Mesothelial cell of epicardium (in vitro differentiated cells): ENCODE data around the gene CYTH3. TPM values are rescaled to one million over a fixed set of nuclear protein-coding genes. Genes with fewer than 3 reads are reported as not detected.
A peak's percentile ranks its signal among the peaks of the same experiment; 100 is the strongest.

Experiments used
- DNase-seq, 2 experiments: peaks; one replicate each; pipeline ENCODE4 v3.0.0; 2021; ENCODE audit warnings: low spot score in 2 of 2; ENCODE audit not compliant: unreplicated experiment in 2 of 2
- H3K27ac Mint-ChIP-seq: 2 replicates; pipeline ENCODE4 v1.8.0; 2021; ENCODE audit warnings: mixed read lengths
- H3K27me3 Mint-ChIP-seq: 2 replicates; pipeline ENCODE4 v1.8.0; 2021; ENCODE audit warnings: low read depth, mixed read lengths
- H3K36me3 Mint-ChIP-seq: 2 replicates; pipeline ENCODE4 v1.8.0; 2021; ENCODE audit warnings: mixed read lengths
- H3K4me1 Mint-ChIP-seq: 2 replicates; pipeline ENCODE4 v1.8.0; 2021; ENCODE audit warnings: mixed read lengths
- H3K4me3 Mint-ChIP-seq: 2 replicates; pipeline ENCODE4 v1.8.0; 2021; ENCODE audit warnings: mild to moderate bottlenecking, moderate library complexity, mixed read lengths
- H3K9me3 Mint-ChIP-seq: 2 replicates; pipeline ENCODE4 v1.8.0; 2021; ENCODE audit warnings: mixed read lengths
- total RNA-seq: library from RNA; stranded (reverse); gene quantifications from 3 replicates; pipeline ENCODE4 v1.2.1, GENCODE V29; 2021
- TF ChIP-seq, protein P1 (sequence below): fragments of 200-600 bp; sonication (generic); IDR thresholded peaks from one replicate; pipeline ENCODE4 v1.5.0; 2021; ENCODE audit warnings: antibody characterized with exemption; ENCODE audit not compliant: unreplicated experiment

The CYTH3 gene
- total RNA-seq, 1 donor from 2014 or later, result 29.2 TPM

DNA sequence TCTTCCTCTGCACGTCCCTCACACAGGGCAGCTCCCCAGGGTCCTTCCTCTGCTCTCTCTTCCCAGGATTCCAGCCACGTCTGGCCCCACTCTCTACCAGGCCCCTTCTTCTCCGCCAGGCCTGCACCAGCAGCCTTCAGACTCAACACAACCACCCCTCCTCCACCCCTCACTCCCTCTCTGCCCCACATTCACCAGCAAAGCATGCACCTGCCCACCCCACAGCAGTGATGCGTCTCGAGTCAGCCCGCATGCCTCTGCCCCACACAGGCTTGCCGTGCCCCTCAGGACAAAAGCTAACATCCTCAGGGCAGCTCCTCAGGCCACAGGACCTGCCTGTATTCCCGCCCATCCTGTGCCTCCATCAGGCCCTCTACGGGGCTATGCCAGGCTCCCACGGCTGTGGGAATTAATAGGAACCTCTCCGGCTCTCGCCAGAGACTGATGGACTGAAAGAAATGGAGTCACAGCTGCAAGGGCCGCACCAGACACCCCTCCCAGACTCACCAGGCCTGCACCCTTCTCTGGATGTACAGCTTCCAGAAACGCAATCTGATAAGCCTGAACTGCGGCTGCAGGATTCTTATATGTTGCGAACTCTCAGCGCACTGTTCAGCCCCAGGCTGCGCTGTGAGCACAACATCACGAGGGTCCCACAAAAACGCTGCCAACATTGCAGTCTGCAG lies 100.1 kb downstream of the CYTH3 start:
- Mint-ChIP-seq H3K27ac (peak overlapping the region; percentile 83), H3K27me3 (no peaks in the 10 kb centered on the region), H3K4me1 (peaks cover 17% of the 10 kb centered on the region), H3K4me3 (no peak overlapping the region), H3K9me3 (no peaks in the 10 kb centered on the region), H3K36me3 (peaks cover 18% of the 10 kb centered on the region)
- no peak for DNase-seq
- TF ChIP-seq, protein P1, sequence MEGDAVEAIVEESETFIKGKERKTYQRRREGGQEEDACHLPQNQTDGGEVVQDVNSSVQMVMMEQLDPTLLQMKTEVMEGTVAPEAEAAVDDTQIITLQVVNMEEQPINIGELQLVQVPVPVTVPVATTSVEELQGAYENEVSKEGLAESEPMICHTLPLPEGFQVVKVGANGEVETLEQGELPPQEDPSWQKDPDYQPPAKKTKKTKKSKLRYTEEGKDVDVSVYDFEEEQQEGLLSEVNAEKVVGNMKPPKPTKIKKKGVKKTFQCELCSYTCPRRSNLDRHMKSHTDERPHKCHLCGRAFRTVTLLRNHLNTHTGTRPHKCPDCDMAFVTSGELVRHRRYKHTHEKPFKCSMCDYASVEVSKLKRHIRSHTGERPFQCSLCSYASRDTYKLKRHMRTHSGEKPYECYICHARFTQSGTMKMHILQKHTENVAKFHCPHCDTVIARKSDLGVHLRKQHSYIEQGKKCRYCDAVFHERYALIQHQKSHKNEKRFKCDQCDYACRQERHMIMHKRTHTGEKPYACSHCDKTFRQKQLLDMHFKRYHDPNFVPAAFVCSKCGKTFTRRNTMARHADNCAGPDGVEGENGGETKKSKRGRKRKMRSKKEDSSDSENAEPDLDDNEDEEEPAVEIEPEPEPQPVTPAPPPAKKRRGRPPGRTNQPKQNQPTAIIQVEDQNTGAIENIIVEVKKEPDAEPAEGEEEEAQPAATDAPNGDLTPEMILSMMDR, result no peak

DNA sequence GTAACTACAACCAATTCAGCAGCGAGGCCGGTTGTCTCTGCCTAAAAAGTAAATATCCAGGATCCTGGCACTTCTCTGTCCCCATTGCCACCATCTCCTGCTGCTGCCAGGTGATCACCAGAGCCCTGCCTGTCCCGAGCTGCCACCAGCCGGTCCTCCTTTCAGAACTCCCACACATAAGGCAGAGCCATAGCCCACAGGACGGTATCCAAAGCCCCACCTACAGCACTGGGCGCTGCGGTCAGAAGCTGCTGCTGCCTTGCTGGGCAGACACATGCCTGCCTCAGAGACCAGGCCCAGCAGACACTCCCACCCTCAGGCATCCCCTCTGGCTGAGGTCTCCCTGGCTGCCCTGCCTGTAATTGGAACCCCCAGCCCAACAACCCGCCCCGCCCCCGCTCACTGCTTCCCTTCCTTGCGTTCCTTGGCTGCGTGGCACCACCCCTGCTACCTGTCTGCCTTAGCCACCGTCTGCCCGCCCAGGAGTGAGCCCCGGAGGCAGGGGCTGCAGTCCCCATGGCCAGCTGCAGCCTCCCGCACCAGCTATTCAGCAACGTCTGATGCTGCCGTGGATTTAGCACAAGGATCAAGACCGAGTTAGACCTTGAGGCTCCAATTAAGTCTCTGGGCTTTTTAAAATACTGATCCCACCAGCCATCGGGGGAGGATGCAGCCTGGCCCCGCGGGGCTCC lies 100.7 kb downstream of the CYTH3 start:
- Mint-ChIP-seq H3K4me3 (no peak overlapping the region), H3K9me3 (no peaks in the 10 kb centered on the region), H3K27ac (peak overlapping the region; percentile 83), H3K27me3 (no peaks in the 10 kb centered on the region), H3K4me1 (peaks cover 24% of the 10 kb centered on the region), H3K36me3 (peaks cover 11% of the 10 kb centered on the region)
- no peak for DNase-seq
- TF ChIP-seq, protein P1, result no peak

DNA sequence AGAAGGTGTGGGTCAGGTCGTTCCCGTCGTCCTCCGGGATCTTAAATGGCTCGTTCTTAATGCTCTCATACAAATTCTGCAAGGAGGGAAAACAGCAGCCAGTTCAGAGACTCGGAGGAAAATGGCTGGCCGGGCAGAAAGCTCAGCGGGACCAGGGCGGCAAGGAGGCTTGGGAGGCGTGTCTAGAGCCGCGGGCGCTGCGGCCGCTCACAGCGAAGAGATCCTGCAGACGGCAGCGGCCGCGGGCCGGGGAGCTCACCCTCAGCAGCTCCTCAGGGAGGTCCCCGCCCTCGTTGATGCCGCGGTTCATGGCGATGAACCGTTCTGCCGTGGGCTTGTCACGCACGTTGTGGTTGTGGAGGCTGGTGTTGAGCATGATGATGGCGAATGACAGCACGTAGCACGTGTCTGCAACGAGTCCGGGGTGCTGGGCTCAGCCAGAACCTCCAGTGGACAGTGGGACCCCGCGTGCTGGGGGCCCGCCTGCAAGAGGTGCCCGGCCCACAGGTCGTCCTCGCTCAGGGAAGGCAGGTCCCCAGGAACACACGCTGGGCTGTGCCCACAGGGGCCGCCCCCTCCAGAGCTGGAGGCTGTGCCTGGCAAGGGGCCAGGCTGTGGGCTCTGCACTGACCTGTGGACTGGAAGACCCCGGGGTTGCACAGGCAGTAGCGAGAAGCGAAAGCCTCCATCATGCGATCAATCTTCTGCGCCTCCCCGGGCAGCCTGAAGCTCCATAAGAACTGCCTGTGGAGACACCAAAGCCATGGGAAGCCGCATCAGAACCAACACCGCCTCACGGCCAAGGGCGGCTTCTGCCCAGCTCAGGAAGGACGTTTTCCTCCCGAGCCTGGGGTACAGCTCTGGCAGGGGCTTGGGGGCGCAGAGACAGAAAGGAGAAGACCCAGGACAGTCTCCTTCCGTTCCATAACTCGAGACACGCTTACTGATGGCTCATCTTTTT lies 101.6 kb downstream of the CYTH3 start:
- Mint-ChIP-seq H3K27ac (no peak overlapping the region), H3K27me3 (no peaks in the 10 kb centered on the region), H3K4me1 (peaks cover 32% of the 10 kb centered on the region), H3K9me3 (no peaks in the 10 kb centered on the region), H3K36me3 (peaks cover 9% of the 10 kb centered on the region), H3K4me3 (no peak overlapping the region)
- DNase-seq, result no peak
- TF ChIP-seq, protein P1, result no peak

DNA sequence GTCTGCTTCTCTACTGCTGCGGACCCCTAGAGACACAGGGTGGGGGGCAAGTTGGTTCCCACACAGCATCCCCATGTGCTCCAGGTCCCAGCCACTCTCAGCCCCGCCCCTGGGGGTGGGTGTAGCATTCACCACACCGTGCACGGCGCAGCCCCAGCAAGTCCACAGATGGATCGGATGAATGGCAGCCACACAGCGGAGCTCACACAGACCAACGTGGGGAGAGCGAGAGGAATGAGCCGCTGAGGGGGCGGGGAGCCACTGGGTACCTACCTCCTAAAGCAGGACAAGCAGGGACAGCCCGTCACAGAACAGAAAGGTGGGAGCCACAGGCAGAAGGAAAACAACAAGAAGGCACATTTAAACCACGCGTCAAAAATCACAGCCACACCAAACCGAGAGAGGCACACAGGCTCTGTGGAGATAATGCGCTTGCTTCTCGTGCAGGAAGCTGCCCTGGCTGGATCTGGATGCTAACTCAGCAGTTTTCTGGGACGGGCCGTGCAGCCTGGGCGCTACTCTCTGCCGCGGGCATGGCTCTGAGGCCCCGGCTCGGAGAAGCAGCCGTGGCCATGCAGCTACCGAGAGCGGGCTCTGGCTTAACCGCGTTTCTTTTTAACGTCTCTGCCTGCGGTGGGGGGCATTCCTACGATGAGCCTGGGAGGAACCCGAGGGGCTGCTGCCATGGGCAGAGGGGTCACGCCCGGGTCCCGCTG lies 102.5 kb downstream of the CYTH3 start:
- H3K4me1 Mint-ChIP-seq, result peaks cover 36% of the 10 kb centered on the region
- TF ChIP-seq, protein P1, result no peak

DNA sequence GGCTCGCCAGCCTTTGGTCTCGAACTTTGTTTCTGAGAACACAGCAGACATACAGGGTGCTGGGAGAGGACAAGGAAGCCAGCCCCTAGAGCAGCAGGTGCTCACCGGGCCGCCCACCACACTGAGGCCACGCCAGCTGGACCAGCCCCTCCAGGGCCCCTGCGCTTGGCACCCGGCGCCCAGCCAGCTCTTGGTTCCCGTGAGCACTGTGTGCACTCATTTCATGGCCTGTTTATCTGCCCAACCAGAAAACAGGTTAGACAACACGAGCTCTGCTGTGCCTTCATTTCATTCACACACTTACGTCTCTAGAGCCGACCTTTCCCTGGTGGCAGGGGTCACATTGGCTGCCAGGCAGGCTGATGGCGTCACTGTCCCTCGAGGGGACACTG lies 104.0 kb downstream of the CYTH3 start:
- no peak overlapping the region for H3K4me3 Mint-ChIP-seq
- H3K27me3 Mint-ChIP-seq, result no peaks in the 10 kb centered on the region
- H3K9me3 Mint-ChIP-seq, result no peaks in the 10 kb centered on the region
- H3K4me1 Mint-ChIP-seq, result peaks cover 36% of the 10 kb centered on the region
- DNase-seq, result no peak
- H3K36me3 Mint-ChIP-seq, result peaks cover 10% of the 10 kb centered on the region
- H3K27ac Mint-ChIP-seq, result no peak overlapping the region
- TF ChIP-seq, protein P1, result no peak

More for the DNA sequence above, 102.5 kb downstream of the CYTH3 start:
- H3K4me3 Mint-ChIP-seq, result no peak overlapping the region
- H3K27ac Mint-ChIP-seq, result no peak overlapping the region
- no peaks in the 10 kb centered on the region for H3K9me3 Mint-ChIP-seq
- H3K36me3 Mint-ChIP-seq, result peaks cover 11% of the 10 kb centered on the region
- DNase-seq, result no peak
- H3K27me3 Mint-ChIP-seq, result no peaks in the 10 kb centered on the region
